HFF-Myc (cell line): ENCODE measurements around the gene MYH6.

Experiments used
- DNase-seq: peaks from one replicate; pipeline ENCODE4 v3.0.0-alpha.2; 2011; ENCODE audit warnings: low read depth; ENCODE audit errors: extremely low read depth
- H3K4me3 ChIP-seq: replicated peaks from 2 replicates; pipeline ENCODE4 v1.5.1; 2011; ENCODE audit warnings: low read depth, mild to moderate bottlenecking, control low read depth, low read length
- TF ChIP-seq, protein P1 (sequence below): IDR thresholded peaks from 2 replicates; pipeline ENCODE4 v1.5.1; 2012; ENCODE audit warnings: mild to moderate bottlenecking, low read depth, low read length, control low read depth; ENCODE audit errors: missing control alignments

Gene MYH6

GRCh38 chr14:23361320-23361719 lies 46.8 kb downstream of the MYH6 start:
- TF ChIP-seq, protein P1, sequence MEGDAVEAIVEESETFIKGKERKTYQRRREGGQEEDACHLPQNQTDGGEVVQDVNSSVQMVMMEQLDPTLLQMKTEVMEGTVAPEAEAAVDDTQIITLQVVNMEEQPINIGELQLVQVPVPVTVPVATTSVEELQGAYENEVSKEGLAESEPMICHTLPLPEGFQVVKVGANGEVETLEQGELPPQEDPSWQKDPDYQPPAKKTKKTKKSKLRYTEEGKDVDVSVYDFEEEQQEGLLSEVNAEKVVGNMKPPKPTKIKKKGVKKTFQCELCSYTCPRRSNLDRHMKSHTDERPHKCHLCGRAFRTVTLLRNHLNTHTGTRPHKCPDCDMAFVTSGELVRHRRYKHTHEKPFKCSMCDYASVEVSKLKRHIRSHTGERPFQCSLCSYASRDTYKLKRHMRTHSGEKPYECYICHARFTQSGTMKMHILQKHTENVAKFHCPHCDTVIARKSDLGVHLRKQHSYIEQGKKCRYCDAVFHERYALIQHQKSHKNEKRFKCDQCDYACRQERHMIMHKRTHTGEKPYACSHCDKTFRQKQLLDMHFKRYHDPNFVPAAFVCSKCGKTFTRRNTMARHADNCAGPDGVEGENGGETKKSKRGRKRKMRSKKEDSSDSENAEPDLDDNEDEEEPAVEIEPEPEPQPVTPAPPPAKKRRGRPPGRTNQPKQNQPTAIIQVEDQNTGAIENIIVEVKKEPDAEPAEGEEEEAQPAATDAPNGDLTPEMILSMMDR = no peak
- no peak overlapping the region for H3K4me3 ChIP-seq
- DNase-seq = no peak

DNA sequence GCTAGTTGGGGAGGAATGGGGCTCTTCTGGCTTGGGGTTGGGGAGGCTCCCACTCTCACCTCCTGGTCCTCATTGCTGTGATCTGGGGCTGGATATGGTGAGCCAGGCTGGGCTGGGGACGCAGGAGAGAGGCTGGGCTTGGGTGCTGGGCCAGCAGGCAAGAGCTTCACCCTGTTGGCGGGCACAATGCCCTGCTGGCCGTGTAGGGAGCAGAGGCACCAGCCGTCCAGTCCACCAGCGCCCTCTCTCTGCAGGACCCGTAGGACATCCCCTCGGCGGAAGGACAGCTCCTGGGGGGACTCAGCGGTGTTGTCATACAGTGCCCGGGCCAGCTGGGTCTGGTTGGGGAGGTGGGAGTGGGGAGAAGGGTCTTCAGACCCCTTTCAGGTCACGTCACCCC lies 47.6 kb downstream of the MYH6 start:
- H3K4me3 ChIP-seq = no peak overlapping the region
- no peak for DNase-seq
- TF ChIP-seq, protein P1 = no peak

GRCh38 chr14:23359722-23360447 lies 48.2 kb downstream of the MYH6 start:
- TF ChIP-seq, protein P1 = no peak
- no peak overlapping the region for H3K4me3 ChIP-seq
- no peak for DNase-seq

DNA sequence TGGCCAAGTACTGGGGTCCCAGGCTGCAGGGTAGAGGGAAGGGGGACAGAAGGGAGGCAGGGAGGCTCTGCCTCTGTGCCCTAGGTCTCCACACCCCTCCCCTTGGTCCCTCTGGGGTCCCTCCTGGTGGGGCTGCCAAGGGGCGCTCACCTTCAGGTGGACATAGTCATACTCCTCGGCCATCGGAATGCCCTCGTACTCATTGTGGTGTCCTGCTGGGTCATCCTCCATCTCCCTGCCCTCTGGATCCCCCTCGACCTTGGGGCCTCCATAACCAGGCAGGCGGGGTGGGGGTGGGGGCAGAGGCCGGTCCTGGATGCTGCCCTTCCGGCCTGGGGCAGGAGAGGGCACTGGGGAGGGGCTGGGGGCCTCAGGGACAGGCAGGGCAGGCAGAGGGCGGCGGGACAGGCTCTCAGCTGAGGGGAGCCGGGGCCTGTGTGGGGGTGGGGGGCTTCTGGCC lies 48.9 kb downstream of the MYH6 start:
- H3K4me3 ChIP-seq = no peak overlapping the region
- TF ChIP-seq, protein P1 = no peak
- DNase-seq = no peak

- DNase-seq = no peak
- no peak overlapping the region for H3K4me3 ChIP-seq
- TF ChIP-seq, protein P1 = no peak
Observed at GRCh38 chr14:23358553-23359166, 49.4 kb downstream of the MYH6 start.

GRCh38 chr14:23358042-23358441 lies 50.0 kb downstream of the MYH6 start:
- no peak for DNase-seq
- TF ChIP-seq, protein P1 = no peak
- no peak overlapping the region for H3K4me3 ChIP-seq
